PC-3 (cell line): Measurements from ENCODE around the gene ANG. TPM values are rescaled to one million over a fixed set of nuclear protein-coding genes. Genes with fewer than 3 reads are reported as not detected.

Source experiments
- ATAC-seq: fragments of 200-7000 bp; cut with Tn5 transposase; 2 replicates; pipeline ENCODE4 v1.9.1; 2020; ENCODE audit warnings: mild to moderate bottlenecking, moderate library complexity
- BruUV-seq: library from RNA; stranded (reverse); fragments of 400-500 nt; replicated peaks from 2 replicates; lab custom pipeline; 2021; lab: Mats Ljungman, UMichigan
- CTCF ChIA-PET: fragments of 300-600 bp; sonication (Branson Sonifier 250); formaldehyde crosslinking; loops from one replicate; lab custom pipeline; 2022; ENCODE audit warnings: antibody characterized with exemption; lab: Charles Lee
- POLR2A ChIA-PET: fragments of 300-600 bp; sonication (Branson Sonifier 250); formaldehyde crosslinking; loops from one replicate; lab custom pipeline; 2022; ENCODE audit warnings: antibody characterized with exemption; ENCODE audit not compliant: unreplicated experiment; lab: Charles Lee
- DNase-seq: peaks from one replicate; pipeline ENCODE4 v3.0.0-alpha.2; 2015
- H2AFZ ChIP-seq: fragments of 300-600 bp; sonication (generic); 2 replicates; pipeline ENCODE4 v1.6.0; 2016; ENCODE audit warnings: antibody characterized with exemption, low read length
- H3F3A ChIP-seq: fragments of 300-600 bp; sonication (generic); one replicate; pipeline ENCODE4 v1.6.0; 2017; ENCODE audit warnings: antibody characterized with exemption, low read length, control low read depth, mild to moderate bottlenecking; ENCODE audit not compliant: unreplicated experiment
- H3K27ac ChIP-seq: fragments of 300-600 bp; sonication (generic); 2 replicates; pipeline ENCODE4 v1.5.1; 2016; ENCODE audit warnings: mild to moderate bottlenecking, low read length
- H3K27me3 ChIP-seq: fragments of 300-600 bp; sonication (generic); 2 replicates; pipeline ENCODE4 v1.6.1; 2016; ENCODE audit warnings: low read length, mixed read lengths
- H3K36me3 ChIP-seq: fragments of 300-600 bp; sonication (generic); 2 replicates; pipeline ENCODE4 v1.6.1; 2016; ENCODE audit warnings: low read depth, mixed run types, low read length, mixed read lengths
- H3K4me1 ChIP-seq: fragments of 300-600 bp; sonication (generic); 2 replicates; pipeline ENCODE4 v1.5.1; 2016; ENCODE audit warnings: low read length; ENCODE audit not compliant: insufficient read depth
- H3K4me2 ChIP-seq: fragments of 300-600 bp; sonication (generic); 2 replicates; pipeline ENCODE4 v1.6.0; 2016; ENCODE audit warnings: low read length
- H3K4me3 ChIP-seq: fragments of 300-600 bp; sonication (generic); 2 replicates; pipeline ENCODE4 v1.5.1; 2016; ENCODE audit warnings: mild to moderate bottlenecking, low read length, mixed read lengths
- H3K79me2 ChIP-seq: fragments of 300-600 bp; sonication (generic); 2 replicates; pipeline ENCODE4 v1.6.1; 2017; ENCODE audit warnings: low read length, mixed read lengths
- H3K9ac ChIP-seq: fragments of 300-600 bp; sonication (generic); 2 replicates; pipeline ENCODE4 v1.6.0; 2016; ENCODE audit warnings: mild to moderate bottlenecking, low read length
- H3K9me2 ChIP-seq: fragments of 300-600 bp; sonication (generic); replicated peaks from 2 replicates; pipeline ENCODE4 v1.6.1; 2016; ENCODE audit warnings: mixed run types, low read length, mixed read lengths
- H3K9me3 ChIP-seq: fragments of 300-600 bp; sonication (generic); 2 replicates; pipeline ENCODE4 v1.6.1; 2016; ENCODE audit warnings: low read length, mixed read lengths
- H4K20me1 ChIP-seq: fragments of 300-600 bp; sonication (generic); 2 replicates; pipeline ENCODE4 v1.6.1; 2016; ENCODE audit warnings: low read length, mixed read lengths
- EZH2 ChIP-seq: fragments of 300-600 bp; sonication (generic); IDR thresholded peaks from one replicate; pipeline ENCODE4 v1.6.1; 2017; ENCODE audit warnings: antibody characterized with exemption, mild to moderate bottlenecking, low read length; ENCODE audit not compliant: unreplicated experiment
- EZH2phosphoT487 ChIP-seq: fragments of 300-600 bp; sonication (generic); IDR thresholded peaks from 2 replicates; pipeline ENCODE4 v1.6.1; 2018; ENCODE audit warnings: mild to moderate bottlenecking, antibody characterized with exemption, low read length, borderline replicate concordance
- intact Hi-C: fragments of 100-400 bp; cut with micrococcal nuclease; formaldehyde crosslinking; loops from 2 replicates; pipeline ENCODE4 v1.9.0; 2023
- total RNA-seq: library from RNA; depleted of rRNA; stranded (reverse); fragments of >200 nt; gene quantifications from 2 replicates; pipeline ENCODE4 v1.2.3, GENCODE V29; 2014
- TF ChIP-seq, protein P1 (sequence below): fragments of 300-600 bp; sonication (generic); conservative IDR thresholded peaks from 2 replicates; pipeline ENCODE4 v1.5.1; 2017; ENCODE audit warnings: antibody characterized with exemption, low read depth, mild to moderate bottlenecking, low read length

Gene ANG
- total RNA-seq, 1 experiment from 2014 or later: 4.8 TPM

DNA sequence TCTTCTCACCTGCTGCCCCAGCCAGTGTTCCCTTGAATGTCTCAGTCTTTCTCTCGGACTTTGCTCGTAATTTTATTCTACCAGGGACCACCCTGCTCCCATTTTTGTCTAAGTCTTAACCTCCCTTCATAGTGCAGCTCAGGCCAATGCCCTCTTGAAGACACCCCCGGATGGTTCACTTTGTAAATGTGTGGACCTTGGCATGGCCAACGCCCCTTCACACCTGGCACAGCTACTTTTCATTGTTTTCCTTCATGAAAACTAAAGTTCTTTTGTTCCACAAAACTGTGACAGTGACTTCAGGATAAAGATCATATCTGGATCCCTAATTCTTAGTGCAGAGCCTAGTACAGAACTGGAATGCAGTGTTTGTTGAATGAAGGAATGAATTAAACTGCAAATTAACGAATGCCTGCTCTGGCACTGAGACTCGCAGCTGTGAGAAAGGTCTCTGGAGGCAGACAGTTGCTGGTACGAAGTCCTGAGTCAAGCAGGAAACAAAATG is 7.7 kb upstream of the ANG start:
- H2AFZ ChIP-seq: peak overlapping the region; percentile 82
- no peaks in the 10 kb centered on the region for H3K79me2 ChIP-seq
- BruUV-seq: no TSS peak
- no peaks in the 10 kb centered on the region for H3K9me2 ChIP-seq
- intact Hi-C loops: loop anchor here (1.0 kb wide), 3 partner anchors 9 to 50 kb away; no protein-coding TSS in a partner anchor
- H3K27me3 ChIP-seq: no peaks in the 10 kb centered on the region
- ATAC-seq (peak; percentile 6; the same call in 1 of the 2 replicates), DNase-seq (peak; percentile 80)
- ChIA-PET POLR2A (no interaction called here), CTCF (interaction anchor here (0.6 to 2.4 kb wide), 2 partner anchors 10 to 18 kb away, joined by 10 to 12 read pairs; no protein-coding TSS in a partner anchor)
- H3K27ac ChIP-seq: peak overlapping the region; percentile 80
- no peaks in the 10 kb centered on the region for H4K20me1 ChIP-seq
- TF ChIP-seq EZH2: no peak
- TF ChIP-seq EZH2phosphoT487: no peak
- TF ChIP-seq, protein P1, sequence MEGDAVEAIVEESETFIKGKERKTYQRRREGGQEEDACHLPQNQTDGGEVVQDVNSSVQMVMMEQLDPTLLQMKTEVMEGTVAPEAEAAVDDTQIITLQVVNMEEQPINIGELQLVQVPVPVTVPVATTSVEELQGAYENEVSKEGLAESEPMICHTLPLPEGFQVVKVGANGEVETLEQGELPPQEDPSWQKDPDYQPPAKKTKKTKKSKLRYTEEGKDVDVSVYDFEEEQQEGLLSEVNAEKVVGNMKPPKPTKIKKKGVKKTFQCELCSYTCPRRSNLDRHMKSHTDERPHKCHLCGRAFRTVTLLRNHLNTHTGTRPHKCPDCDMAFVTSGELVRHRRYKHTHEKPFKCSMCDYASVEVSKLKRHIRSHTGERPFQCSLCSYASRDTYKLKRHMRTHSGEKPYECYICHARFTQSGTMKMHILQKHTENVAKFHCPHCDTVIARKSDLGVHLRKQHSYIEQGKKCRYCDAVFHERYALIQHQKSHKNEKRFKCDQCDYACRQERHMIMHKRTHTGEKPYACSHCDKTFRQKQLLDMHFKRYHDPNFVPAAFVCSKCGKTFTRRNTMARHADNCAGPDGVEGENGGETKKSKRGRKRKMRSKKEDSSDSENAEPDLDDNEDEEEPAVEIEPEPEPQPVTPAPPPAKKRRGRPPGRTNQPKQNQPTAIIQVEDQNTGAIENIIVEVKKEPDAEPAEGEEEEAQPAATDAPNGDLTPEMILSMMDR: no peak
- no peaks in the 10 kb centered on the region for H3K36me3 ChIP-seq
- no peaks in the 10 kb centered on the region for H3F3A ChIP-seq
- no peaks in the 10 kb centered on the region for H3K9me3 ChIP-seq
- H3K9ac ChIP-seq: peak overlapping the region; percentile 35
- peak overlapping the region; percentile 94 for H3K4me2 ChIP-seq
- peak overlapping the region; percentile 85 for H3K4me3 ChIP-seq
- peaks cover 25% of the 10 kb centered on the region for H3K4me1 ChIP-seq

DNA sequence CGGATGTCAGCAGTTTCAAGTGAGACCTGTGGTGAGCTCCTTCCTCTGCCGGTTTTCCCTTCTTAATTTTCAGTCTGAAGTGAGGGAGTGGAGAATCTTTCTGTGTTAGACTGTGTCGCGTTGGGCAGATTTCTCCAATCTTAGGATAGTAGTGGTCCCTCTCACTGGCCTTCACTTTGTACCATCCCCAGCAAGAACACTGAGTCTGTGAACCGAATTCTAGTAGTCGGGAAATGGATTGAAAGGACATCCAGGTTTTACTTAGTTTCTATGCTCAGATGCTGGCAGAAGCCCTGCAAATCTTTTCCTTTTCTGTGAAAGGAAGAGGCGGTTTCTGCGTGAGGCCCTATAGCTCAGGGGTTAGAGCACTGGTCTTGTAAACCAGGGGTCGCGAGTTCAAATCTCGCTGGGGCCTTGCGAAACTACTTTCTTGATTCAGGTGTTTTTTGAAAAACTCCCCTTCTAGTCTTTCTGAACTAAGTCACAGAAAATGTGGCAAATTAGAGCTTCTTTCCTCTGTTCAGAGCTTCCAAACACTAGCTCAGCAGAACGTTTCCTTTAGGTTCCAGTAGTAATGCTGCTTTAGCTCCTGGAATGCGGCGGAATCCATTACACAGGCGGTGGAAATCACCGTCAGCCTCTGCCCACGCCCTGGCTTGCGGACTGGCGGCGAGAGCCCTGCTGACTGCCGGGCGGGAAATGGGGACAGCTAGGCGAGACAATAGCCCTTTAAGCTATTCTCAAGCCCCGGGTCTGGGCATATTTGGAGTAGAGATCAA is 7.0 kb upstream of the ANG start:
- Histone ChIP-seq H4K20me1 (no peaks in the 10 kb centered on the region), H3K9me2 (no peaks in the 10 kb centered on the region), H2AFZ (peak overlapping the region; percentile 93), H3K79me2 (no peaks in the 10 kb centered on the region), H3F3A (no peaks in the 10 kb centered on the region), H3K9me3 (no peaks in the 10 kb centered on the region), H3K36me3 (no peaks in the 10 kb centered on the region), H3K4me1 (peaks cover 25% of the 10 kb centered on the region), H3K27me3 (no peaks in the 10 kb centered on the region), H3K4me2 (peak overlapping the region; percentile 94), H3K4me3 (peak overlapping the region; percentile 85), H3K27ac (peak overlapping the region; percentile 80), H3K9ac (peak overlapping the region; percentile 88)
- ATAC-seq (peak; percentile 5), DNase-seq (peak; percentile 97)
- ChIA-PET CTCF (interaction anchor here (0.6 to 2.4 kb wide), 2 partner anchors 9 to 416 kb away, joined by 4 to 10 read pairs; no protein-coding TSS in a partner anchor), POLR2A (interaction anchor here (0.5 to 1.2 kb wide), 4 partner anchors 51 to 220 kb away, joined by 3 to 4 read pairs (median 3); partner anchors contain the start of gene PIP4P1)
- TF ChIP-seq EZH2phosphoT487 (no peak), EZH2 (no peak)
- TF ChIP-seq, protein P1: no peak
- intact Hi-C loops: loop anchor here (1.0 to 2.0 kb wide), 4 partner anchors 9 to 221 kb away; partner anchors contain the start of gene PIP4P1
- no TSS peak for BruUV-seq
